ENCODE measurements around the gene FNDC1.

DNA sequence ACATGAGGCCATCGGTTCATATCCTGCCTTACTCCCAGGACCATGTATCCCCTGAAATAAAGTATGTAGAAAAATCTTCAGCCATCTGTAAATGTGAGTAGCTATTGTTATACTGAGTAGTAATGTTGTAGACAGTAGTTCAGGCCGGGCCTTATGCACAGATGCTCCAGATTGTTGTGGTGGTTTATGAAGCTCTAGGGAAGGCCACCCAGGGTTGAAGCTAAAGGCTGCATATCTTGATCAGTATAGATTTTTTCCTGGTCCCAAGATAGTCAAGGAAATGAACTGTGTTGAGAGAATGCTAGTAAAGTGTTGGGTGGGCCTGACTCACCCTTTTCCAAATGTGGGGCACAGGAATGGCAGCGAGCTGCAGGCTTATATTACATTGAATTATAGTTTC lies 81.4 kb downstream of the FNDC1 start:
- TF ChIP-seq, protein P1, sequence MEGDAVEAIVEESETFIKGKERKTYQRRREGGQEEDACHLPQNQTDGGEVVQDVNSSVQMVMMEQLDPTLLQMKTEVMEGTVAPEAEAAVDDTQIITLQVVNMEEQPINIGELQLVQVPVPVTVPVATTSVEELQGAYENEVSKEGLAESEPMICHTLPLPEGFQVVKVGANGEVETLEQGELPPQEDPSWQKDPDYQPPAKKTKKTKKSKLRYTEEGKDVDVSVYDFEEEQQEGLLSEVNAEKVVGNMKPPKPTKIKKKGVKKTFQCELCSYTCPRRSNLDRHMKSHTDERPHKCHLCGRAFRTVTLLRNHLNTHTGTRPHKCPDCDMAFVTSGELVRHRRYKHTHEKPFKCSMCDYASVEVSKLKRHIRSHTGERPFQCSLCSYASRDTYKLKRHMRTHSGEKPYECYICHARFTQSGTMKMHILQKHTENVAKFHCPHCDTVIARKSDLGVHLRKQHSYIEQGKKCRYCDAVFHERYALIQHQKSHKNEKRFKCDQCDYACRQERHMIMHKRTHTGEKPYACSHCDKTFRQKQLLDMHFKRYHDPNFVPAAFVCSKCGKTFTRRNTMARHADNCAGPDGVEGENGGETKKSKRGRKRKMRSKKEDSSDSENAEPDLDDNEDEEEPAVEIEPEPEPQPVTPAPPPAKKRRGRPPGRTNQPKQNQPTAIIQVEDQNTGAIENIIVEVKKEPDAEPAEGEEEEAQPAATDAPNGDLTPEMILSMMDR (IDR thresholded peaks at IDR 0.05; ENCODE audit: borderline replicate concordance, extremely low read depth, low read length, poor library complexity, severe bottlenecking), result no peak
- TF ChIP-seq EZH2 (IDR thresholded peaks at IDR 0.05; ENCODE audit: borderline replicate concordance, low read depth, low read length, severe bottlenecking), result no peak

Data from DND-41 (cell line).